Uterine smooth muscle cell (primary cell): ENCODE data around the gene DDR2. TPM values are rescaled to one million over a fixed set of nuclear protein-coding genes. Genes with fewer than 3 reads are reported as not detected.

Experiments used
- total RNA-seq: library from RNA; depleted of rRNA; stranded (reverse); fragments of >200 nt; gene quantifications from 2 replicates; pipeline ENCODE4 v1.2.3, GENCODE V29; 2014

DDR2 gene
- total RNA-seq = 230 and 316 TPM in 2 replicates

DNA sequence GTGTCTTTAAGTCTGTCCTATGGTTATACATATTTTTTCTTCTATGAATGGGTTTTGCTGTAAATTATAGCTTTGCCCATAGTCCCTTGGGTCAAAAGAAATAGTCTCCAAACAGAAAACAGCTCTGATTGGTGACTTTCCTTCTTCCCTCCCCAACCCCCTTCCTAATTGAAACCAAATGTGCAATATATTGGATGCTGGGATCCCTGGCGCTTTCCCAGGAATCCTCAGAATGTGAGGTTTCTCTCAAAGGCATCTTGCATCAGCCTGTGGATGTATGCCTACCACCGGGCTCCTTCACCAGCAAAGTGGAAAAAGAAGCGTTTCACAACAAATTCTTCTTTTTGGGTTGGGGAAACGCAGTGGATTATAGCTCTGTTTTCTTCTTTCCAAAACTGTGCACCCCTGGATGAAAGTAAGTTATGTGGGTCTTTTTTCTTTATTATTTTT is at the start of gene DDR2:
DDR2 (plus strand) TSS at position 248 of the 450 bp plus-strand sequence. CDS start 86,600 bp downstream, outside the sequence.

DNA sequence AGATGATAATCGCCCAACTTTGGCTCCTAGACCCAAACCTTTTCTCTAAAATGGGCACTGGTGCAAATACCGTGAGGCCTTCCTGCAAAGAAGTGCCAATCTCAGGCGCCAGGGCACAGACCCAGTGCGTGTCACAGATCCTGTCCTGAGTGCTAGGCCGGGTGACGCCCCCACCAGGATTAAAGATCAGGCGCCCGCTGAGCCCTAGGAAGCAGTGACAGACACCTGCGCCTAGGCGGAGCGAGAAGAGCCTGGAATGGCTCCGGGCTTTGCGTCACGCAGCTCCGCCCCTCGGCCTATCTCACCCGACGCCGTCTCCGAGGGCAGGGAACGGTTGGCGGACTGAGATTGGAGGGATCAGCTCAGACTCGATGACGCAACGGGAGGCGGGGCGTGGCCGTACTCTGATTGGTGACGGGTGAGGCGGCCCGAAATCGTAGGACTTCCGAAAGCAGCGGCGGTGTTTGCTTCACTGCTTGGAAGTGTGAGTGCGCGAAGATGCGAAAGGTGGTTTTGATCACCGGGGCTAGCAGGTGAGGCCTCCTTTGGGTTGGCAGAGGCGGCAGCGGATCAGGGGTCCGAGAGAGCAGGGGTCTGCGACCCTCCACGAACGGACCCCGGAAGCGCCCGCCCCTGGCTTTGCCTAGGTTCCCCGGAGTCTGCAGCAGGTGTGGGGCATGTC is 158.2 kb downstream of the DDR2 start, which contains the start of gene HSD17B7:
HSD17B7 (plus strand) TSS at position 400 of the 682 bp plus-strand sequence; CDS start at position 499, 99 bp downstream.

Other genes starting within 250 kb of the DDR2 start
- under 0.01 TPM in 1 of 2 replicates, not detected in the other for gene SH2D1B, start 220.3 kb upstream of the DDR2 start, total RNA-seq
- gene UHMK1, start 134.6 kb upstream of the DDR2 start, total RNA-seq = 92.5 and 130 TPM in 2 replicates
- gene UAP1, start 70.7 kb upstream of the DDR2 start, total RNA-seq = 181 and 262 TPM in 2 replicates
- gene HSD17B7, start 158.2 kb downstream of the DDR2 start, total RNA-seq = 49.6 and 49.9 TPM in 2 replicates
- 0.11 and 0.12 TPM in 2 replicates for gene CCDC190, start 228.7 kb downstream of the DDR2 start, total RNA-seq